ENCODE data around the gene ZNF441.

Gene ZNF441

DNA sequence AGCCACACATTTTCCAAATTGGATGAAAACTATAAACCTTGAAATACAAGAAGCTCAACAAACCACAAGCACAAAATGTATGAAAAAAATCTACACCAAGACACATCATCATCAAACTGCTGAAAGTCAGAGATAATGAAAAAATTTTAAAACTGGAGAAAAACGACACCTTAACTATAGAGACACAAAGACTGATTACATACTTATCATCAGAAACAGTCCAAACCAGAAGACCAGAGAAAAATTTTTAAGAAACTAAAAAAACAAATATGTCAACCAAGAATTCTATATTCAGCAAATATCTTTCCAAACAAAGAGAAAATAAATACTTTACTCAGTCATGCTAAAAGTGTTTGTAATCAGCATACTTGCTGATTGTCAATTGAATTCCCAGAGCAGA, 19.5 kb upstream of the ZNF441 start:
- Histone ChIP-seq H3K27ac (ENCODE audit: low read depth, low read length) (no peak overlapping the region), H3K4me2 (ENCODE audit: low read length) (no peak overlapping the region), H3K9me2 (replicated peaks; ENCODE audit: control insufficient read depth, low read length) (no peaks in the 10 kb centered on the region), H3K79me2 (ENCODE audit: control insufficient read depth, low read length) (no peaks in the 10 kb centered on the region), H3K9me3 (ENCODE audit: control insufficient read depth, insufficient read depth, low read length) (no peaks in the 10 kb centered on the region), H3K4me3 (ENCODE audit: low read length) (no peak overlapping the region), H4K20me1 (ENCODE audit: control insufficient read depth, insufficient read depth, low read depth, low read length) (no peaks in the 10 kb centered on the region), H3K4me1 (ENCODE audit: control insufficient read depth, low read length) (no peaks in the 10 kb centered on the region), H3F3A (ENCODE audit: control insufficient read depth, insufficient read depth) (no peaks in the 10 kb centered on the region), H3K36me3 (ENCODE audit: control insufficient read depth, low read length) (no peaks in the 10 kb centered on the region), H3K27me3 (ENCODE audit: control insufficient read depth, low read length) (peaks cover 5% of the 10 kb centered on the region)
- TF ChIP-seq EZH2phosphoT487 (IDR thresholded peaks at IDR 0.05; ENCODE audit: borderline replicate concordance, low read length): no peak
- TF ChIP-seq, protein P1, sequence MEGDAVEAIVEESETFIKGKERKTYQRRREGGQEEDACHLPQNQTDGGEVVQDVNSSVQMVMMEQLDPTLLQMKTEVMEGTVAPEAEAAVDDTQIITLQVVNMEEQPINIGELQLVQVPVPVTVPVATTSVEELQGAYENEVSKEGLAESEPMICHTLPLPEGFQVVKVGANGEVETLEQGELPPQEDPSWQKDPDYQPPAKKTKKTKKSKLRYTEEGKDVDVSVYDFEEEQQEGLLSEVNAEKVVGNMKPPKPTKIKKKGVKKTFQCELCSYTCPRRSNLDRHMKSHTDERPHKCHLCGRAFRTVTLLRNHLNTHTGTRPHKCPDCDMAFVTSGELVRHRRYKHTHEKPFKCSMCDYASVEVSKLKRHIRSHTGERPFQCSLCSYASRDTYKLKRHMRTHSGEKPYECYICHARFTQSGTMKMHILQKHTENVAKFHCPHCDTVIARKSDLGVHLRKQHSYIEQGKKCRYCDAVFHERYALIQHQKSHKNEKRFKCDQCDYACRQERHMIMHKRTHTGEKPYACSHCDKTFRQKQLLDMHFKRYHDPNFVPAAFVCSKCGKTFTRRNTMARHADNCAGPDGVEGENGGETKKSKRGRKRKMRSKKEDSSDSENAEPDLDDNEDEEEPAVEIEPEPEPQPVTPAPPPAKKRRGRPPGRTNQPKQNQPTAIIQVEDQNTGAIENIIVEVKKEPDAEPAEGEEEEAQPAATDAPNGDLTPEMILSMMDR (IDR thresholded peaks at IDR 0.05; ENCODE audit: low read depth, low read length, poor library complexity, severe bottlenecking): no peak

DNA sequence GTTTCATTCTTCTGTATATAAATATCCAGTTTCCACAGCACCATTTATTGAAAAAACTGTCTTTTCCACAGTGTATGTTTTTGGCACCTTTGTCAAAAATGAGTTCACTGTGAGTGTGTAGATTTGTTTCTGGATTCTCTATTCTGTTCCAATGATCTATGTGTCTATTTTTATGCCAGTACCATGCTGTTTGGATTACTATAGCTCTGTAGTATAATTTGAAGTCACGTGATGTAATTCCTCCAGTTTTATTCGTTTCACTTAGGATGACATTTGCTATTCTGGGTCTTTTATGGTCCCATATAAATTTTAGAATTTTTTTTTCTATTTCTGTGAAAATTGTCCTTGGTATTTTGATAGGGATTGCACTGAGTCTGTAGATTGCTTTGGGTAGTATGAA, 17.0 kb upstream of the ZNF441 start:
- H3K9me2 ChIP-seq (replicated peaks; ENCODE audit: control insufficient read depth, low read length): no peaks in the 10 kb centered on the region
- no peaks in the 10 kb centered on the region for H3K36me3 ChIP-seq (ENCODE audit: control insufficient read depth, low read length)
- TF ChIP-seq, protein P1 (IDR thresholded peaks at IDR 0.05; ENCODE audit: low read depth, low read length, poor library complexity, severe bottlenecking): no peak
- no peak for TF ChIP-seq EZH2phosphoT487 (IDR thresholded peaks at IDR 0.05; ENCODE audit: borderline replicate concordance, low read length)
- H3K27me3 ChIP-seq (ENCODE audit: control insufficient read depth, low read length): peaks cover 2% of the 10 kb centered on the region; the same call in 1 of the 2 replicates
- H3K4me1 ChIP-seq (ENCODE audit: control insufficient read depth, low read length): no peaks in the 10 kb centered on the region
- 0 out of 2 replicates have a peak, but pooled peaks cover 3% of the 10 kb centered on the region for H3K9me3 ChIP-seq (ENCODE audit: control insufficient read depth, insufficient read depth, low read length)
- no peaks in the 10 kb centered on the region for H3K79me2 ChIP-seq (ENCODE audit: control insufficient read depth, low read length)
- no peak overlapping the region for H3K27ac ChIP-seq (ENCODE audit: low read depth, low read length)
- no peaks in the 10 kb centered on the region for H4K20me1 ChIP-seq (ENCODE audit: control insufficient read depth, insufficient read depth, low read depth, low read length)
- H3K4me2 ChIP-seq (ENCODE audit: low read length): no peak overlapping the region
- no peaks in the 10 kb centered on the region for H3F3A ChIP-seq (ENCODE audit: control insufficient read depth, insufficient read depth)
- H3K4me3 ChIP-seq (ENCODE audit: low read length): no peak overlapping the region

DNA sequence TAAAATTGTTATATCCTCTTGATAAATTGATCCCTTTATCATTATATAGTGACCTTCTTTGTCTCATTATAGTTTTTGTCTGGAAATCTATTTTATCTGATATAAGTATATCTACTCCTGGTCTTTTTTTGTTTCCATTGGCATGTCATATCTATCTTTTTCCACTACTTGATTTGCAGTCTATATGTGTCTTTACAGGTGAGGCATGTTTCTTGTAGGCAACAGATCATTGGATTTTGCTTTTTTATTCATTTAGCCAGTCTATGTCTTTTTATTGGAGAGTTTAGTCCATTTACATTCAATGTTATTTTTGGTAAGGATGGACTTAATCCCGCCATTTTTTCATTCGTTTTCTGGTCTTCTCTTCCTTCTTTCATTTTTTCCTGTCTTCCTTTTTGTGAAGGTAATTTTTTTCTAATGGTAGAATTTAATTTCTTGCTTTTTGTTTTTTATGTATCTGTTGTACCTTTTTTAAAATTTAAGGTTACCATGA, 14.5 kb upstream of the ZNF441 start:
- no peak overlapping the region for H3K27ac ChIP-seq (ENCODE audit: low read depth, low read length)
- H3K4me1 ChIP-seq (ENCODE audit: control insufficient read depth, low read length): no peaks in the 10 kb centered on the region
- no peaks in the 10 kb centered on the region for H3K79me2 ChIP-seq (ENCODE audit: control insufficient read depth, low read length)
- H3K36me3 ChIP-seq (ENCODE audit: control insufficient read depth, low read length): no peaks in the 10 kb centered on the region
- peaks cover 9% of the 10 kb centered on the region for H3K9me3 ChIP-seq (ENCODE audit: control insufficient read depth, insufficient read depth, low read length)
- H4K20me1 ChIP-seq (ENCODE audit: control insufficient read depth, insufficient read depth, low read depth, low read length): no peaks in the 10 kb centered on the region
- no peaks in the 10 kb centered on the region for H3F3A ChIP-seq (ENCODE audit: control insufficient read depth, insufficient read depth)
- no peaks in the 10 kb centered on the region for H3K9me2 ChIP-seq (replicated peaks; ENCODE audit: control insufficient read depth, low read length)
- H3K4me3 ChIP-seq (ENCODE audit: low read length): no peak overlapping the region
- H3K27me3 ChIP-seq (ENCODE audit: control insufficient read depth, low read length): no peaks in the 10 kb centered on the region; the same call in 1 of the 2 replicates
- no peak for TF ChIP-seq EZH2phosphoT487 (IDR thresholded peaks at IDR 0.05; ENCODE audit: borderline replicate concordance, low read length)
- TF ChIP-seq, protein P1 (IDR thresholded peaks at IDR 0.05; ENCODE audit: low read depth, low read length, poor library complexity, severe bottlenecking): no peak
- no peak overlapping the region for H3K4me2 ChIP-seq (ENCODE audit: low read length)
